Measurements from ENCODE around the gene CCDC152. TPM values are rescaled to one million over a fixed set of nuclear protein-coding genes. Genes with fewer than 3 reads are reported as not detected.

CCDC152 gene
- total RNA-seq, 1 experiment from 2014 or later = 0.13 TPM

DNA sequence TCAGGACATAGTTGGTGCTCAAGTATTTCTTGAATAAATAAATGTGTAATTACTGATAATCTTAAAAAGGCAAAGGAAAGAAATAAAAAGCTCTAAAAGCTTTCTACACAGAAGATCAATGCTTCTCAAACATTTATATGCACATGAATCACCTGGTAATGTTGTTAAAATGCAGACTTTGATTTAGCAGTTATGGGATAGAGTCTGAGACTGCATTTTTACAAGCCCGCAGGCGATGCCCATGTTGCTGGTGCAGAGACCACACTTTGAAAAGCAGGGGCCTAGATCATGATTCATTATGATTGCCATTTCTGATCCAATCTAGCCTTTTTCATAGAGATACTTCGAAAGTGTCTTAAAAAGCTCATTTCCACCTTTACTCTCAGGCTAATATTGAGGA is 3.5 kb upstream of the CCDC152 start:
- Mint-ChIP-seq H3K9me3 (peaks cover 0 to 2% of the 10 kb centered on the region in 2 experiments; a peak in 1 of 5 replicates), H3K36me3 (ENCODE audit: insufficient read depth in 1 of 3, low read depth in 3 of 3) (no peaks in the 10 kb centered on the region), H3K27ac (no peak overlapping the region), H3K4me3 (no peak overlapping the region), H3K27me3 (ENCODE audit: low read depth) (no peaks in the 10 kb centered on the region), H3K4me1 (peaks cover 13 to 14% of the 10 kb centered on the region in 2 experiments)
- no peak for DNase-seq
- H3K56ac ChIP-seq (ENCODE audit: insufficient read length, low read depth, low read length) = no peak overlapping the region
- H3K14ac ChIP-seq (ENCODE audit: insufficient read depth, low read length) = no peak overlapping the region
- no peak overlapping the region for H2BK12ac ChIP-seq (ENCODE audit: insufficient read length, low read depth, low read length)
- no peak overlapping the region for H3K9ac ChIP-seq (ENCODE audit: extremely low read depth, insufficient read length, low read length)
- no peak overlapping the region for H2BK120ac ChIP-seq (ENCODE audit: low read depth, low read length, poor library complexity, severe bottlenecking)
- H3K4me2 ChIP-seq (ENCODE audit: insufficient read depth, insufficient read length, low read length) = no peak overlapping the region
- H2BK20ac ChIP-seq (ENCODE audit: low read depth, low read length, poor library complexity, severe bottlenecking) = no peak overlapping the region
- no peak overlapping the region for H4K91ac ChIP-seq (ENCODE audit: insufficient read length, low read depth, low read length)
- no peak overlapping the region for H3K4ac ChIP-seq (ENCODE audit: low read depth, low read length)
- no peaks in the 10 kb centered on the region for H4K20me1 ChIP-seq (ENCODE audit: control insufficient read depth, insufficient read depth, insufficient read length)
- no peak overlapping the region for H2BK5ac ChIP-seq (ENCODE audit: insufficient read length, low read length)
- H3K79me1 ChIP-seq (ENCODE audit: insufficient read depth, low read depth, low read length, poor library complexity, severe bottlenecking) = no peaks in the 10 kb centered on the region
- no peak overlapping the region for H3K23ac ChIP-seq (ENCODE audit: insufficient read length, low read depth, low read length)
- H4K8ac ChIP-seq (replicated peaks; ENCODE audit: insufficient read length, low read depth, low read length) = no peak overlapping the region
- no CpG with 5 or more reads among the region's 3 CpGs for WGBS (ENCODE audit: extremely low coverage, insufficient read length, low lambda C conversion rate)
- H3K4me1 ChIP-seq (ENCODE audit: insufficient read depth, low read length) = 0 out of 2 replicates have a peak, but pooled peaks cover 2% of the 10 kb centered on the region
- no peak overlapping the region for H2AK5ac ChIP-seq (ENCODE audit: insufficient read length, low read length)
- H3K27ac ChIP-seq (ENCODE audit: insufficient read length, low read depth, low read length) = no peak overlapping the region
- H2AFZ ChIP-seq (ENCODE audit: low read length) = no peak overlapping the region
- no peak overlapping the region for H2BK15ac ChIP-seq (ENCODE audit: low read depth, low read length)
- no peaks in the 10 kb centered on the region for H3K27me3 ChIP-seq (ENCODE audit: insufficient read depth, low read length)
- H3K23me2 ChIP-seq (ENCODE audit: insufficient read length, low read depth, low read length, poor library complexity, severe bottlenecking) = no peaks in the 10 kb centered on the region
- H3K18ac ChIP-seq (ENCODE audit: insufficient read length, low read depth, low read length) = no peak overlapping the region
- TF ChIP-seq, protein P1, sequence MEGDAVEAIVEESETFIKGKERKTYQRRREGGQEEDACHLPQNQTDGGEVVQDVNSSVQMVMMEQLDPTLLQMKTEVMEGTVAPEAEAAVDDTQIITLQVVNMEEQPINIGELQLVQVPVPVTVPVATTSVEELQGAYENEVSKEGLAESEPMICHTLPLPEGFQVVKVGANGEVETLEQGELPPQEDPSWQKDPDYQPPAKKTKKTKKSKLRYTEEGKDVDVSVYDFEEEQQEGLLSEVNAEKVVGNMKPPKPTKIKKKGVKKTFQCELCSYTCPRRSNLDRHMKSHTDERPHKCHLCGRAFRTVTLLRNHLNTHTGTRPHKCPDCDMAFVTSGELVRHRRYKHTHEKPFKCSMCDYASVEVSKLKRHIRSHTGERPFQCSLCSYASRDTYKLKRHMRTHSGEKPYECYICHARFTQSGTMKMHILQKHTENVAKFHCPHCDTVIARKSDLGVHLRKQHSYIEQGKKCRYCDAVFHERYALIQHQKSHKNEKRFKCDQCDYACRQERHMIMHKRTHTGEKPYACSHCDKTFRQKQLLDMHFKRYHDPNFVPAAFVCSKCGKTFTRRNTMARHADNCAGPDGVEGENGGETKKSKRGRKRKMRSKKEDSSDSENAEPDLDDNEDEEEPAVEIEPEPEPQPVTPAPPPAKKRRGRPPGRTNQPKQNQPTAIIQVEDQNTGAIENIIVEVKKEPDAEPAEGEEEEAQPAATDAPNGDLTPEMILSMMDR (conservative IDR thresholded peaks at IDR 0.05) = no peak
- no peak overlapping the region for H3T11ph ChIP-seq (ENCODE audit: low read length)
- H3K9me3 ChIP-seq (ENCODE audit: control insufficient read depth, low read depth, low read length) = no peaks in the 10 kb centered on the region
- no peaks in the 10 kb centered on the region for H3K79me2 ChIP-seq (ENCODE audit: insufficient read depth, low read length)
- H4K5ac ChIP-seq (ENCODE audit: insufficient read length, low read depth, low read length) = no peak overlapping the region
